H1 (cell line): ENCODE measurements around the gene MTIF3.

Experiments
- CBX5 ChIP-seq: fragments of 300-800, 300-1000 bp; sonication (generic); IDR thresholded peaks from 2 replicates; pipeline ENCODE4 v1.7.1; 2016; ENCODE audit warnings: antibody characterized with exemption, low read length, low read depth
- EZH2 ChIP-seq: fragments of 200-600 bp; sonication (generic); IDR thresholded peaks from 2 replicates; pipeline ENCODE4 v1.7.1; 2012; ENCODE audit warnings: low read depth, mild to moderate bottlenecking, moderate library complexity, low read length, inconsistent platforms; ENCODE audit not compliant: severe bottlenecking
- JUN ChIP-seq: IDR thresholded peaks from 2 replicates; pipeline ENCODE4 v1.6.1; 2011; ENCODE audit warnings: low read depth, mild to moderate bottlenecking, improper control_type of control experiment, low read length
- NANOG ChIP-seq: IDR thresholded peaks from 2 replicates; pipeline ENCODE4 v1.6.1; 2011; ENCODE audit warnings: low read length, low read depth, mild to moderate bottlenecking, inconsistent platforms; ENCODE audit not compliant: insufficient read depth, poor library complexity, severe bottlenecking
- POLR2A ChIP-seq, 2 experiments: IDR thresholded peaks; 1 replicate in 1 of 2; 2 replicates in 1 of 2; pipeline ENCODE4 v1.6.1; 2011; ENCODE audit warnings: low read depth in 2 of 2, low read length in 2 of 2, mild to moderate bottlenecking in 2 of 2; ENCODE audit errors: control extremely low read depth in 1 of 2
- RFX5 ChIP-seq: IDR thresholded peaks from 2 replicates; pipeline ENCODE4 v1.6.1; 2011; ENCODE audit warnings: low read depth, low read length, improper control_type of control experiment, borderline replicate concordance
- SRF ChIP-seq: IDR thresholded peaks from 2 replicates; pipeline ENCODE4 v1.6.1; 2011; ENCODE audit warnings: mild to moderate bottlenecking, low read depth, low read length, moderate library complexity
- YY1 ChIP-seq: IDR thresholded peaks from 2 replicates; pipeline ENCODE4 v1.6.1; 2011; ENCODE audit warnings: low read depth, mild to moderate bottlenecking, low read length
- TF ChIP-seq, protein P1 (sequence below), 3 experiments: IDR thresholded peaks; 1 replicate in 2 of 3; 2 replicates in 1 of 3; pipeline versions ENCODE4 v1.5.1 to v1.6.1; 2011; ENCODE audit warnings: low read length in 3 of 3, mild to moderate bottlenecking in 3 of 3, inconsistent platforms in 2 of 3, low read depth in 1 of 3, moderate library complexity in 1 of 3; ENCODE audit not compliant: insufficient read depth in 1 of 3; ENCODE audit errors: control extremely low read depth in 1 of 3
- TF ChIP-seq, protein P2 (sequence below): IDR thresholded peaks from 2 replicates; pipeline ENCODE4 v1.6.1; 2012; ENCODE audit warnings: inconsistent platforms

DNA sequence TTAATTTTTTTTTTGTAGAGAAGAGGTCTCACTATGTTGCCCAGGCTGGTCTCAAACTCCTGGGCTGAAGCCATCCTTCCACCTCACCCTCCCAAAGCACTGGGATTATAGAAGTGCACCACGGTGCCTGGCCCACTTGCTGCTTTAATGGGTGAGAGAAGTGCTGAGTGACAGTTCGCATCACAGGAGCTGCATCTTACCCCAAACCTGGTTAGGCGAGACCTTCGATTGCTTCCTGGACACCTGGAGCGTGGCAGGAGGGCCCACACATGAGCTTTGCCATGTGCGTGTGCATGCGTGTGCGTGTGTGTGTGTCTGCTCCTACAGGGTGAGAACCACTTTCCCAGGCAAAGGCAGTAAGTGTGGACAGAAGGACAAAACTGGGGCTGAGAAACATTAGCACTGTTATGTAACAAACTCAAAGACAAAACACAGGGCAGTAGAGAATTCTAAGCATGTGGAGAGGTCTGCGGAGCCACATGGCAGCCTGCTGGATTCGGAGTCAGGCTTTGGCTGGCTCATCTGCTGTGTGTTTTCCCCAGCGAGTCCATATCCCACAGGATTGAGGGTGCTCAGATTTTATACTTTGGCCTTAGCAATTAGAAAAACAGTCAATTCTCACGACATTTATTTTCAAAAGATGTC lies 11.7 kb upstream of the MTIF3 start:
- TF ChIP-seq POLR2A (IDR thresholded peaks at IDR 0.05; ENCODE audit: control extremely low read depth in 1 of 2, low read depth in 2 of 2, low read length in 2 of 2) (no peak), SRF (no peak), NANOG (no peak), YY1 (no peak), JUN (no peak), CBX5 (no peak), EZH2 (no peak), RFX5 (no peak)
- TF ChIP-seq, protein P1, sequence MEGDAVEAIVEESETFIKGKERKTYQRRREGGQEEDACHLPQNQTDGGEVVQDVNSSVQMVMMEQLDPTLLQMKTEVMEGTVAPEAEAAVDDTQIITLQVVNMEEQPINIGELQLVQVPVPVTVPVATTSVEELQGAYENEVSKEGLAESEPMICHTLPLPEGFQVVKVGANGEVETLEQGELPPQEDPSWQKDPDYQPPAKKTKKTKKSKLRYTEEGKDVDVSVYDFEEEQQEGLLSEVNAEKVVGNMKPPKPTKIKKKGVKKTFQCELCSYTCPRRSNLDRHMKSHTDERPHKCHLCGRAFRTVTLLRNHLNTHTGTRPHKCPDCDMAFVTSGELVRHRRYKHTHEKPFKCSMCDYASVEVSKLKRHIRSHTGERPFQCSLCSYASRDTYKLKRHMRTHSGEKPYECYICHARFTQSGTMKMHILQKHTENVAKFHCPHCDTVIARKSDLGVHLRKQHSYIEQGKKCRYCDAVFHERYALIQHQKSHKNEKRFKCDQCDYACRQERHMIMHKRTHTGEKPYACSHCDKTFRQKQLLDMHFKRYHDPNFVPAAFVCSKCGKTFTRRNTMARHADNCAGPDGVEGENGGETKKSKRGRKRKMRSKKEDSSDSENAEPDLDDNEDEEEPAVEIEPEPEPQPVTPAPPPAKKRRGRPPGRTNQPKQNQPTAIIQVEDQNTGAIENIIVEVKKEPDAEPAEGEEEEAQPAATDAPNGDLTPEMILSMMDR (IDR thresholded peaks at IDR 0.05; ENCODE audit: control extremely low read depth in 1 of 3, insufficient read depth in 1 of 3, low read depth in 1 of 3, low read length in 3 of 3) = no peak
- TF ChIP-seq, protein P2, sequence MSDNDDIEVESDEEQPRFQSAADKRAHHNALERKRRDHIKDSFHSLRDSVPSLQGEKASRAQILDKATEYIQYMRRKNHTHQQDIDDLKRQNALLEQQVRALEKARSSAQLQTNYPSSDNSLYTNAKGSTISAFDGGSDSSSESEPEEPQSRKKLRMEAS = peak; percentile 26; the same call in 1 of the 2 replicates
